Measurements from ENCODE around the gene SKAP1. TPM values are rescaled to one million over a fixed set of nuclear protein-coding genes. Genes with fewer than 3 reads are reported as not detected.
"Not testable (repeated sequence)": the region's sequence is repeated elsewhere in the genome, so short reads cannot be mapped to it uniquely, and the experiment has no call there.

SKAP1 gene
- total RNA-seq, 3 donors from 2014 or later = 2.2 to 3.2 (median 2.4) TPM

- no peaks in the 10 kb centered on the region for H3K9me3 ChIP-seq
- H3K4me1 ChIP-seq (ENCODE audit: low read depth) = no peaks in the 10 kb centered on the region
- no peak for TF ChIP-seq CTCF (IDR thresholded peaks at IDR 0.05)
- DNase-seq (no peak), ATAC-seq (no peak)
- intact Hi-C loops (cut with DNase I, micrococcal nuclease) = no loop called here
- H3K36me3 ChIP-seq (ENCODE audit: low read depth) = no peaks in the 10 kb centered on the region
- H3K4me3 ChIP-seq = no peak overlapping the region
Measured at GRCh38 chr17:48207776-48208544, 222.1 kb downstream of the SKAP1 start.

- ATAC-seq; H3K4me1 ChIP-seq (ENCODE audit: low read depth); H3K9me3 ChIP-seq; intact Hi-C loops (cut with DNase I, micrococcal nuclease); H3K36me3 ChIP-seq (ENCODE audit: low read depth); DNase-seq; H3K4me3 ChIP-seq: not testable (repeated sequence)
Measured at GRCh38 chr17:48207036-48207435, 223.0 kb downstream of the SKAP1 start.

- Histone ChIP-seq H3K9me3 (no peaks in the 10 kb centered on the region), H3K36me3 (ENCODE audit: low read depth) (no peaks in the 10 kb centered on the region), H3K4me3 (no peak overlapping the region), H3K4me1 (ENCODE audit: low read depth) (no peaks in the 10 kb centered on the region)
- intact Hi-C loops (cut with DNase I, micrococcal nuclease) = no loop called here
- TF ChIP-seq CTCF (IDR thresholded peaks at IDR 0.05) = no peak
- no peak for ATAC-seq
- DNase-seq = no peak
Measured at GRCh38 chr17:48202959-48203358, 227.1 kb downstream of the SKAP1 start.

GRCh38 chr17:48198950-48199541 is 231.0 kb downstream of the SKAP1 start:
- H3K4me3 ChIP-seq = no peak overlapping the region
- DNase-seq (peak in 1 of 3 donors; percentile 53), ATAC-seq (peak; percentile 99)
- no peak for TF ChIP-seq CTCF (IDR thresholded peaks at IDR 0.05)
- no peaks in the 10 kb centered on the region for H3K9me3 ChIP-seq
- no peaks in the 10 kb centered on the region for H3K36me3 ChIP-seq (ENCODE audit: low read depth)
- intact Hi-C loops (cut with DNase I, micrococcal nuclease) = no loop called here
- no peaks in the 10 kb centered on the region for H3K4me1 ChIP-seq (ENCODE audit: low read depth)

- no peak for DNase-seq
- TF ChIP-seq CTCF (IDR thresholded peaks at IDR 0.05) = no peak
- Histone ChIP-seq H3K4me1 (ENCODE audit: low read depth) (no peaks in the 10 kb centered on the region), H3K36me3 (ENCODE audit: low read depth) (no peaks in the 10 kb centered on the region), H3K9me3 (no peaks in the 10 kb centered on the region), H3K4me3 (no peak overlapping the region)
- intact Hi-C loops (cut with DNase I, micrococcal nuclease) = no loop called here
- ATAC-seq = no peak
Measured at GRCh38 chr17:48195910-48196309, 234.1 kb downstream of the SKAP1 start.

- intact Hi-C loops (cut with DNase I, micrococcal nuclease) = no loop called here
- ATAC-seq = no peak
- H3K4me3 ChIP-seq = no peak overlapping the region
Measured at GRCh38 chr17:48194097-48194550, 235.9 kb downstream of the SKAP1 start.

More at GRCh38 chr17:48194097-48194550, 235.9 kb downstream of the SKAP1 start:
- H3K36me3 ChIP-seq (ENCODE audit: low read depth) = no peaks in the 10 kb centered on the region
- no peaks in the 10 kb centered on the region for H3K4me1 ChIP-seq (ENCODE audit: low read depth)
- no peak for DNase-seq
- no peaks in the 10 kb centered on the region for H3K9me3 ChIP-seq
- TF ChIP-seq CTCF (IDR thresholded peaks at IDR 0.05) = no peak

Data from mucosa of descending colon (tissue), 3 donors.